T-helper 17 cell (primary cell): ENCODE data around the gene FAM117A. TPM values are rescaled to one million over a fixed set of nuclear protein-coding genes. Genes with fewer than 3 reads are reported as not detected.
"Not testable (repeated sequence)": the region's sequence is repeated elsewhere in the genome, so short reads cannot be mapped to it uniquely, and the experiment has no call there.

Experiments used
- ATAC-seq: fragments of 150-1000 bp; cut with Tn5 transposase; 2 replicates; pipeline ENCODE4 v1.10.0; 2021; ENCODE audit warnings: mild to moderate bottlenecking, moderate library complexity
- DNase-seq, 3 donors: peaks; one replicate each; pipeline versions ENCODE4 v3.0.0 to v3.0.0-alpha.2; 2020 to 2021
- H3K9me3 ChIP-seq: one replicate; pipeline ENCODE4 v1.7.0; 2013; ENCODE audit warnings: low read length, mild to moderate bottlenecking; ENCODE audit not compliant: control insufficient read depth, poor library complexity, severe bottlenecking
- H3K27ac Mint-ChIP-seq: one replicate; pipeline ENCODE4 v1.8.0; 2022; ENCODE audit warnings: mild to moderate bottlenecking, moderate library complexity, mixed read lengths
- H3K27me3 Mint-ChIP-seq: one replicate; pipeline ENCODE4 v1.8.0; 2022; ENCODE audit warnings: mixed read lengths
- H3K36me3 Mint-ChIP-seq: one replicate; pipeline ENCODE4 v1.8.0; 2022; ENCODE audit warnings: low read depth, mixed read lengths
- H3K4me1 Mint-ChIP-seq: one replicate; pipeline ENCODE4 v1.8.0; 2022; ENCODE audit warnings: mild to moderate bottlenecking, mixed read lengths
- H3K4me3 Mint-ChIP-seq: one replicate; pipeline ENCODE4 v1.8.0; 2022; ENCODE audit warnings: mild to moderate bottlenecking, moderate library complexity, mixed read lengths
- total RNA-seq, 4 donors: library from RNA in 2 of 4; stranded (reverse) in 2 of 4; gene quantifications; one replicate each; pipeline ENCODE4 v1.2.3 and lab custom pipeline; 2022 to 2026

The FAM117A gene
- total RNA-seq, 2 donors from 2014 or later, result 58.9 to 68.6 TPM

DNA sequence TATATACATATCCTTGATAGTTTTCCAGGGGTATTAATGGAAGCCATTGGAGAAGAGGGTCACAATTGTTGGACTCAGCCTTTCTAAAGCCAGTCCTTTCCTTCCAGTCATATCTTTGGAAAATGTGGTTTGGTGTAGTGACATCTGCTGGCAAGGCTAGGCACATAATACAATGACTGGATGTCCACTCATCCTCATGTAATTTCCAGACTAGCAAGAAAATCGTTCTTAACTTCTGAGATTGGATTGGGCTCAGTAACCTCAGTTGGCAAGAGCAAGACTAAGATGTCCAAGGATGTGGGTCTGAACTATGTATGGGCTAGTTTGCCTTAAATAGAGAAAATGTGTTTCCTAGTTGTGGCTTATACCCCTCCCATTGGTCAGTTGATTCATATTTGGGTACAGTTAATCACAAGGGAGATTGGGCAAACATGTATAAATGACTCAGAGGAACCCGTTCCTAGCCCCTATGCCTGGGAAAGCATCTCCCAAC lies 15.9 kb upstream of the FAM117A start:
- no peaks in the 10 kb centered on the region for H3K27me3 Mint-ChIP-seq
- H3K4me3 Mint-ChIP-seq, result no peak overlapping the region
- ATAC-seq (peak; percentile 54), DNase-seq (no peak)
- no peak overlapping the region for H3K27ac Mint-ChIP-seq
- H3K9me3 ChIP-seq, result no peaks in the 10 kb centered on the region
- H3K36me3 Mint-ChIP-seq, result peaks cover 3% of the 10 kb centered on the region
- peaks cover 12% of the 10 kb centered on the region for H3K4me1 Mint-ChIP-seq

DNA sequence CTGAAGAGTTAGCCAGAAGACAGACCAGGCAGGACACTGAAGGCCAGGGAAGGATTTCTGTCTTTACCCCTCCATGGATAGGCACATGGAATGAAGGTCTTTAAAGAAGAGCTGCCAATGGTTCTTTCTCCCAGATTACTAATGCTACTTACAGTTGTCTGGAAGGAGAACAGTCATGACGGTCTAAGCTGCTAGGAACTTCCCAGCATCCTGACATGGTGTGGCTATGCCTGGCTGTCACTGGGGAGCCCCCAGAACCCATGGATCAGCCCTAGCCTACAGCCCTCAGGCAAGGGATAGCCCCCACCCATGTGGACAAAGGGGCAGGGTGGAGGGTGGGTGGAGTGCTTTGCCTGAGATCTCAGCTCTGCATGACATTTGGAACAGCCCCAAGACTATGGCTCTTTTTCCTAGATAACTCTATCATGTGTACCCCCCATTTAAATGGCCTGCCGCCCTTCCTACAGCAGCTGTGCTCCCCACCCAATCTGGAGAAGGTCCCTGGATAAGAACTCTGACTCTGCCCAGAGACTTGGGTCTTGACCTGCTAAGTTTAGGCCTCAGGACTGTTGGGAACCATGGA lies 15.3 kb upstream of the FAM117A start:
- no peak overlapping the region for H3K27ac Mint-ChIP-seq
- H3K27me3 Mint-ChIP-seq, result no peaks in the 10 kb centered on the region
- no peak overlapping the region for H3K4me3 Mint-ChIP-seq
- no peaks in the 10 kb centered on the region for H3K9me3 ChIP-seq
- H3K36me3 Mint-ChIP-seq, result peaks cover under 1% of the 10 kb centered on the region
- peaks cover 10% of the 10 kb centered on the region for H3K4me1 Mint-ChIP-seq
- no peak for DNase-seq
- ATAC-seq, result no peak

DNA sequence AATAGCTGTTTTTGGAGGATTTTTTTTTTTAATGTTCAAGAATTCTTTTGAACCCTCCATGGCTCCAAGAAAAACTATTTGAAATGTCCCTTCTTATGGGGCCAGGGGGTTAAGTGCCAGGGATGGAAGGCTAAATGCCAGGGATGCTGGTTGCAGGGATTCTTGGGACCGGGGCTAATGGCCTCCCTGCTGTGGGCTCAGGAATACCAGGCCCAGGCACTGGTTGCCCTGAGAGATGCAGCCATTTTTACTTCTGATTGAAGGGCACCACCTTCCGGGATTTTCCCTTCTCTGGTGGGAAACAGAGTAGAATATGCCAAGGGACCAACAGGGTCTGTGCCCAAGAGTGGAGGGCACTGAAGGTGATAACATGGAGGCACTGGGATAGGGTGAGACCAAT lies 13.6 kb upstream of the FAM117A start:
- ATAC-seq (no peak), DNase-seq (no peak)
- no peaks in the 10 kb centered on the region for H3K9me3 ChIP-seq
- Mint-ChIP-seq H3K4me3 (no peak overlapping the region), H3K4me1 (peaks cover 9% of the 10 kb centered on the region), H3K27ac (no peak overlapping the region), H3K27me3 (no peaks in the 10 kb centered on the region), H3K36me3 (no peaks in the 10 kb centered on the region)

DNA sequence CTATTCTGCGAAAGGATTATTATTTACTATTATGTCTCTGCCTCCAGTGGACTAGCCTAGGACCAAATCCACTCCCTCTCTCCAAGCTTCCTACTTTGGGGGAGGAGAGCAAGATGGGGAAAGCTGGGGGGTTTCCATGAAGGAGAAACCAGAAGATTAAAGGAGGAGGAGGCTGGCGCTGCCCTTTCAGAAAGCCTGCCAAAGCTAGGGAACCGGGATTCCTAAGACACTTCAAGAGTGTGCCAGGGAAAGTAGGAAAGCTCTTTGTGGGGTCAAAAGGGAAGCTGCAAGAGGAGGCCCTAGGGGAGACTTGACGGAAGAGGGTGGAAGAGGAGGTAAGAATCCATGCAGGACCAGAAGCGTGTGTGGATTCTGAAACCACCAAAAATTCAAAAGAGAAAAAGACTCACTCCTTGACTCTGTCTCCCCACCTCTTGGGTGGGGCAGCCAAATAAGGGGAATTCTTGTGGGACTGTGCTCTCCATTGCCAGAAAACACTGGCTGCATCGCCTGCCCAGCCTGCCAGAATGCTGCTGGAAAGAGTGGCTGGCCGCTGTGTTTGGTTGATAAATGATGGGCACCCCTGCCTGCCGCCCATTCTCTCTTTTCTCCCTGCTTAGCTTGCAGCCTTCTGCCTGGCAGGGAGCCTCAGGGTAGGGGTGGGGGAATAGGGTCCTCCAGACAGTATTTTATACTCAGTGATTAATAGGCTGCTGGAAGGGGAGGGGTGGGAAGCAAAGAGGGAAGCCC lies 12.8 kb upstream of the FAM117A start:
- H3K4me1 Mint-ChIP-seq, result peaks cover 9% of the 10 kb centered on the region
- H3K36me3 Mint-ChIP-seq, result no peaks in the 10 kb centered on the region
- DNase-seq, result no peak
- H3K4me3 Mint-ChIP-seq, result no peak overlapping the region
- no peak for ATAC-seq
- H3K27ac Mint-ChIP-seq, result no peak overlapping the region
- H3K27me3 Mint-ChIP-seq, result no peaks in the 10 kb centered on the region
- no peaks in the 10 kb centered on the region for H3K9me3 ChIP-seq

DNA sequence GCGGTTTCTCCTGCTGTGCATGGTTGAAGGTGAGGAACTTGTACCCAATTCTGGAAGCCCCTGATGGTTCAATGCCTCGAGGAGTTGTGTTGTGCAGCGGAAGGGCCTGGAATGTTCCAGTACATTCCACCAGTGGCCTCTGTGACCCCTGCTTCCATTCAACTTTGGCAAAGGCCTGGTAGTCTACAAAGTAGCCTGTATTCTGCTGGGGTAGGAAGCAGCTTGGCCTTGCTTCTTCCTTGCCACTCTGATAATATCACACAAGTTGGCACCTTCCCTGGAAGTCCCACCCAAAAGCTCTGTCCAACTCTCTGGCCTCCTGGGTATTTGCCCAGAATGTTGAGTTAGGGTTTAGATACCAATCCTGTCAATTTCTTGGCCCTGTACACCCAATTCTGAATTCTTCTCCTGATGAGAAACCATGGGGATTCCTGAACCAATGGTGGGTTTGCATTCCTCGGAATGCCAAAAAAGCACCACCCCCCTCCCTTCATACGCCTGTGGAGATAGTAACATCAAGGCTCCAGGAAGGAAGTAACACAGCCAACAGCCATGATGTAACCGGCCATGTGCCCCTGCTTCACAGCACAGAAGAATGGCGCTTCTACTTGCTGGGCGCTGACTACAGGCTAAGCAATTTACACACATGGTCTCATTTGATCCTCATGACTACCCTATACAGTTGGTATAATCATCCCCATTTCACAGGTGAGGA lies 11.8 kb upstream of the FAM117A start:
- no peak overlapping the region for H3K4me3 Mint-ChIP-seq
- no peak for ATAC-seq
- H3K9me3 ChIP-seq, result no peaks in the 10 kb centered on the region
- H3K36me3 Mint-ChIP-seq, result no peaks in the 10 kb centered on the region
- H3K27me3 Mint-ChIP-seq, result no peaks in the 10 kb centered on the region
- no peak overlapping the region for H3K27ac Mint-ChIP-seq
- DNase-seq, result no peak
- peaks cover 7% of the 10 kb centered on the region for H3K4me1 Mint-ChIP-seq

DNA sequence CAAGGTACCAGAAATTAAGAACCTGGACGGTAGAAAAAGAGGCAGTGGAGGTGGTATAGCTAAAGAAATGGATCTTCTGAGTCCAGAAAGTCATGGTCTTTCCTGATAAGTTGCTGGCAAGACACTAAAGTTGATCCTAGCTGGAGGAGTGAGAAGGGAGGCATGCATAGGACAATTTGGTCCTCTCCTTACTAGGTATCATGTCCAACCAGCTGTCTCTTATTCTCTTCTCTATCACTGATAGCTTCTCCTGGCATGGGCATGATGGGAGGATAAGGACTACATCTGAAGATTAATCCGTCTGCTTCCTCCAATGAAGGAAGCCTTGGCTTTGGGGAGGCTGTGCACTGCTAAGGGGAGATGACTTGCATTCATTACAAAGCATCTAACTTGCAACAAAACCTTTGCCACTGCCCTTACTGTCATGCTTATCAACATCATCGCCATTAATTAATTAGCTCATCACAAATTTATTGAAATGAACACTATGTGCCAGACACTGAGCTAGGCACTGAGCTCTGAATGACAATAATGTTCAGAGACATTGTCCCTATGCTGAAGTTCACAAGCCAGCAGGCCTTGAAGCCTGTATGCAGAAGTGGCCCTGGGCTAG lies 3.1 kb upstream of the FAM117A start:
- H3K27me3 Mint-ChIP-seq, result no peaks in the 10 kb centered on the region
- H3K36me3 Mint-ChIP-seq, result no peaks in the 10 kb centered on the region
- no peak overlapping the region for H3K27ac Mint-ChIP-seq
- ATAC-seq (no peak), DNase-seq (no peak)
- no peaks in the 10 kb centered on the region for H3K9me3 ChIP-seq
- H3K4me3 Mint-ChIP-seq, result no peak overlapping the region
- H3K4me1 Mint-ChIP-seq, result peaks cover 15% of the 10 kb centered on the region

DNA sequence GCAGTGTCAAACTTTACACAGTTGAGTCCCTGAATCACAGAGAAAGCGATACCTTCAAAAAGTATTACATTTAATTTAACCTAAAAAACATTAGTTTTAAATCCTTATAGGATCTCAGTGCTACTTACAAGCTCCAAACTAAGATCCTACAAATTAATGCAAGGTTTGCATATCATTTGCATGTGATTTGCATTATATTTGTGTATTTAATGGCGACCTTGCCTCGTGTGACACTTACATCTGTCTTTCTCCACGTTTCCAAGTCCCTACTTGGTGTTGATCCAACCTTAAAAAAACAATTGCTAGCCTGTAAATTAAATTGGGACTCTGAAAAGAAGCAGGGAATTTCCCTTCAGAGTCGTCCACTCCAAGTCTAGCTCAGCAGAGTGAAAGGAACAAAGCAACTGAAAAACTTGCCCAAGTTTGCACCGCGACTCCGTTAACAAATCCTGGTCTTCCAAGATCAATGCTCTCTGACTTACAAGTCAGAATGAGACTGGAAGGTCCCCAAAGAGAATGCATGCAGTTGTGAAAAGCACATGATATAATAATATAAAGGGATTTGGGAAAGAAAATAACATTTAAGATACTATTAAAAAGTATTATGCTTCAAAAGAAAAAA lies 739 bp upstream of the FAM117A start:
- Mint-ChIP-seq H3K27me3 (no peaks in the 10 kb centered on the region), H3K36me3 (no peaks in the 10 kb centered on the region), H3K4me3 (peak overlapping the region; percentile 99), H3K4me1 (peaks cover 35% of the 10 kb centered on the region), H3K27ac (peak overlapping the region; percentile 97)
- ATAC-seq (no peak), DNase-seq (no peak)
- H3K9me3 ChIP-seq, result no peaks in the 10 kb centered on the region

DNA sequence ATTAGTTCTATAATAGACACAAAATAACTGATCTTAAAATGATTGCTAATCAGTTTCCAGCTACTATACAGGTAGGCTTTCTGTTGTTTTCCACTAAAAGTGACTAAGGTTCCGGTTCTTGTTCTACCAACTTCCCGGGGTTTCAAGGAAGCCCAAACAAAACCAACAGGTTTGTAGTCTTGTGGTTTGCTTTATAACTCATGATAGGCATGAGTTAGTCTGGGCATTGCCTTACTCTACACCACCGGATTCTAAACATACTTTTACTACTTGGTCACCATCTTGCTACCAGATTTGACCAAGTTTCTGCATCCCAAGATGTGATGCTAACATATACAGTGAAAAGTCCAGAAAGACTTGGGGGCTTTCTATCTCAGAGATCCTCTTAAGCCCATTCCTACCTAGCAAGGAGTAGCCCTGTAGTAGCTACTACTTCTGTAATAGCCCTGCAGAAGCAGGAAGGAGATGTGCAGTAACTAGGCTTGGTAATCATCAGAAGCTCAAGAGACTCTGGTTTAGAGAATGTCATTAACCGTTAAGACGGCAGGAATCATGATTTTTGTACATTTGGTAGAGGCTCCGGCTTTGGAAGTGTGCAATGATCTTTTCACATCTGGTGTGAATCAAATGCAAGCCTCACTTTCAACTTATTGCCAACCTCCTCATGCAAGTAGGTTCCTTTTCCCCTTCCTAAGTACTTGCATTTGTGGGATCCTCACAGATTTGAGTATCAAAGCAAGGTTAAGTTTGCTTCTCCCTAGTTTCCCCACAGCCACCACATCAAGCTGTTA lies 1.6 kb downstream of the FAM117A start:
- no peaks in the 10 kb centered on the region for H3K9me3 ChIP-seq
- Mint-ChIP-seq H3K27ac (peak overlapping the region; percentile 97), H3K27me3 (no peaks in the 10 kb centered on the region), H3K4me3 (peak overlapping the region; percentile 99), H3K36me3 (no peaks in the 10 kb centered on the region), H3K4me1 (peaks cover 46% of the 10 kb centered on the region)
- no peak for ATAC-seq
- DNase-seq, result no peak

DNA sequence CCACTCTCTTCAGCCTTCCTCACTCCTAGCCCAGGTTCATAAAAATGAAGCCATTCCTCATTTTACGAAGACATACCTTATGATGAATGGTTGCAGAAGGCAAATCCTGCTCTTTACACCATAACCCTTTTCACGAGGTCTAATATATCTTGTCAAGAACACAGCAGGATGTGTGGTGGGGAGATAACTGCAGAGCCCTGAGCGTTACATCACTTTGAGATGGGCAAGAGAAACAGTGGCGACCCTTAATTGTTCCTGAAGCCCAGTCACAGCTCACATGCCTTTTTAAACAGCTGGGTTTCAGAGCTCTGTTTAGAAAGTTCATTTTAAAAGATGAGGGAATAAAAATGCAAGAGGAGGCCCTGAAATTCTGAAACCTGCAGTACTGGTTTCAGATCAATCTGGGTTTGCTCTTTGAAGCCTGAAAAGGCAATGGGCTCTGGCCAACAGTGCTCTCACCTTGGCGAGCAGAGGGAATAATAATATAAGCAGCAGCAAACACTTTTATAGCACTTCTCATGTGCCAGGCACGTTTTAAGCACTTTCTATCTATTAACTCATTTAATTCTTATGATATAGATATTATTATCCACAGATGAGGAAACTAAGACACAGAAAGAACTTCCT lies 2.9 kb downstream of the FAM117A start:
- H3K9me3 ChIP-seq, result no peaks in the 10 kb centered on the region
- ATAC-seq, result no peak
- no peaks in the 10 kb centered on the region for H3K27me3 Mint-ChIP-seq
- peaks cover 55% of the 10 kb centered on the region for H3K4me1 Mint-ChIP-seq
- H3K27ac Mint-ChIP-seq, result peak overlapping the region; percentile 97
- H3K36me3 Mint-ChIP-seq, result no peaks in the 10 kb centered on the region
- H3K4me3 Mint-ChIP-seq, result peak overlapping the region; percentile 78
- DNase-seq, result no peak

DNA sequence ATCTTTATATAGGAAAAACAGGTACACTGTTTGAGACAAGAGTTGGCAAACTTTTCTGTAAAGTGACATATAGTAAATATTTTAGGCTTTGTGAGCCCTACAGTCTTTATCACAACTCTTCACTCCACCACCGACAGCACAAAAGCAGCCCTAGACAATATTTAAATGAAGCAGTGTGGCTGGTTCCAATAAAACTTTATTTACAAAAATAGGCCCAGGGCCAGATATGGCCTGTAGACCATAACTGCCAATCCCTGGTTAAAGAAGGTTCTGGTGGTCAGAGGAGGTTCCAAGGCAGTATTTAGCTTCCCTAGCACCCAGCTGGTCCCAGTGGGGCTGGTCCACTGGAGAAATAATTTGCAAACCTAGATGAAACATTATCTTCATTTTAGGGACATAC lies 3.6 kb downstream of the FAM117A start:
- H3K27ac Mint-ChIP-seq, result peak overlapping the region; percentile 97
- H3K4me1 Mint-ChIP-seq, result peaks cover 62% of the 10 kb centered on the region
- no peaks in the 10 kb centered on the region for H3K9me3 ChIP-seq
- H3K36me3 Mint-ChIP-seq, result peaks cover 3% of the 10 kb centered on the region
- DNase-seq (no peak), ATAC-seq (no peak)
- H3K4me3 Mint-ChIP-seq, result peak overlapping the region; percentile 78
- H3K27me3 Mint-ChIP-seq, result no peaks in the 10 kb centered on the region

DNA sequence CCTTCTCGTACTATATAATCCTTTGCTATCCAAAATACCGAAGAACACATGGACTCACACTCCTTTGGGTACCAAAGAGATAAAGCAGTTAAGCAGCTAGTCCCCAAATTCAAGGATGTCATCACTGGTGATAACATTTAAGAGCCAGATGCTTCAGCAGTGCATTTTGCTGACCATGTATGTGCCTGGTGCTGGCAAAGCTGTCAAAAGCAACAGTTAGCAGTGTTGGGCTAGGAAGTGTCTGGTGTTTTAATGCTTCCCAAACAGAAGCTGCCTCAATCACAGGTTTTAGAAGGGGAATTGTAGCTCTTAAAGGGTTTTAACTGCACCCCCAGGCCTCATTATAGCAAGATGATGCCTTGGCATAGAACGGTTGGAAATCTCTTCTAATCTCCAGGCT lies 4.7 kb downstream of the FAM117A start:
- DNase-seq (no peak), ATAC-seq (no peak)
- peaks cover 63% of the 10 kb centered on the region for H3K4me1 Mint-ChIP-seq
- H3K36me3 Mint-ChIP-seq, result peaks cover 3% of the 10 kb centered on the region
- H3K27me3 Mint-ChIP-seq, result no peaks in the 10 kb centered on the region
- H3K27ac Mint-ChIP-seq, result peak overlapping the region; percentile 97
- H3K4me3 Mint-ChIP-seq, result peak overlapping the region; percentile 59
- no peaks in the 10 kb centered on the region for H3K9me3 ChIP-seq

DNA sequence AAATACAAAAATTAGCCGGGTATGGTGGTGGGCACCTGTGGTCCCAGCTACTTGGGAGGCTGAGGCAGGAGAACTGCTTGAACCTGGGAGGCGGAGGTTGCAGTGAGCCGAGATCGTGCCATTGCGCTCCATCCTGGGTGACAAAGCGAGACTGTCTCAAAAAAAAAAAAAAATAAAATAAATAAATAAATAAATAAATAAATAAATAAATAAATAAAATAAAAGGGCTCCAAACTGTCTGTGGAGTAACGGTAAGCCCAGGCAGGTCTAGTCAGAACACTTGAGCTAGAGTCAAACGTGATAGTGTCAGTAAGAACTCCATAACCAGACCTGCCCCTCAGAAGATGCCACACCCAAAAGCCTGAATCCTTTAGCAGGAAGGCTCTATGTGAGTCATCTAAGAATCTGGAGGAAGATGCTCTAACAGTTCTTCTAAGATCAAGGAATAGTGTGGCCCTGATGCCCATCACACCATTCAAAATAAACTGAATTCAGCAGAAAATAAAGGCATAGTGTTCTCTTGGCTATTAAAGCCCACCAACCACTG lies 5.4 kb downstream of the FAM117A start:
- not testable (repeated sequence) for H3K4me3 Mint-ChIP-seq, H3K9me3 ChIP-seq, ATAC-seq, DNase-seq, H3K27me3 Mint-ChIP-seq, H3K36me3 Mint-ChIP-seq
- peaks cover 64% of the 10 kb centered on the region for H3K4me1 Mint-ChIP-seq
- H3K27ac Mint-ChIP-seq, result peak overlapping the region; percentile 97
